Right ventricle myocardium superior (tissue), 1 donor: ENCODE measurements around the gene MAP7D2. TPM values are rescaled to one million over a fixed set of nuclear protein-coding genes. Genes with fewer than 3 reads are reported as not detected.
A peak's percentile ranks its signal among the peaks of the same experiment; 100 is the strongest.

ENCODE experiments used
- ATAC-seq: fragments of 200-7000 bp; cut with Tn5 transposase; one replicate; pipeline ENCODE4 v1.9.1; 2020; ENCODE audit warnings: mild to moderate bottlenecking; ENCODE audit not compliant: poor library complexity
- DNase-seq: peaks from one replicate; pipeline ENCODE4 v3.0.0-alpha.2; 2020
- intact Hi-C: fragments of 100-400 bp; cut with DNase I; formaldehyde crosslinking; loops from one replicate; pipeline ENCODE4 v1.11.2; 2022
- total RNA-seq: library from RNA; stranded (reverse); fragmentation: NEBNext Ultra II Directional; extraction: Animal tissue kit (Norgen Biotek cat#: 25700); gene quantifications from one replicate; pipeline ENCODE4 v1.2.1, GENCODE V29; 2021
- donor health status: DM: no; HTN: yes; CAD: no; lungs with severe emphysema.

Gene MAP7D2
- total RNA-seq, 1 donor from 2014 or later = 0.40 TPM

GRCh38 chrX:20001588-20001987 is 115.1 kb downstream of the MAP7D2 start:
- DNase-seq = no peak
- intact Hi-C loops = no loop called here
- ATAC-seq = no peak

- DNase-seq = no peak
- ATAC-seq = no peak
- intact Hi-C loops = loop anchor here (10.0 kb wide), 1 partner anchor 77 kb away; no protein-coding TSS in a partner anchor
Observed at GRCh38 chrX:19991350-19991718, 125.4 kb downstream of the MAP7D2 start.

- intact Hi-C loops = loop anchor here (10.0 kb wide), 1 partner anchor 76 kb away; no protein-coding TSS in a partner anchor
- ATAC-seq = peak; percentile 99
- peak; percentile 93 for DNase-seq
Observed at GRCh38 chrX:19990556-19991349, 126.0 kb downstream of the MAP7D2 start, which contains the start of gene BCLAF3. Gene BCLAF3 (minus strand): TSS chrX:19991061. CDS start chrX:19970264, 20,797 bp downstream.

- peak; percentile 54 for DNase-seq
- intact Hi-C loops = loop anchor here (10.0 kb wide), 1 partner anchor 75 kb away; no protein-coding TSS in a partner anchor
Observed at GRCh38 chrX:19990151-19990555, 126.6 kb downstream of the MAP7D2 start.

GRCh38 chrX:19987856-19988255 is 128.9 kb downstream of the MAP7D2 start:
- intact Hi-C loops = no loop called here
- no peak for ATAC-seq
- DNase-seq = no peak

More at GRCh38 chrX:19990151-19990555, 126.6 kb downstream of the MAP7D2 start:
- ATAC-seq = peak; percentile 19

- DNase-seq (no peak), ATAC-seq (no peak)
- intact Hi-C loops = no loop called here
Observed at GRCh38 chrX:19986531-19986930, 130.2 kb downstream of the MAP7D2 start.

- intact Hi-C loops = no loop called here
- DNase-seq (no peak), ATAC-seq (no peak)
Observed at GRCh38 chrX:19981947-19982346, 134.8 kb downstream of the MAP7D2 start.

GRCh38 chrX:19975845-19976244 is 140.9 kb downstream of the MAP7D2 start:
- ATAC-seq (no peak), DNase-seq (no peak)
- intact Hi-C loops = no loop called here

GRCh38 chrX:19972984-19973383 is 143.7 kb downstream of the MAP7D2 start:
- intact Hi-C loops = no loop called here
- ATAC-seq = no peak
- DNase-seq = no peak

- DNase-seq (no peak), ATAC-seq (no peak)
- intact Hi-C loops = no loop called here
Observed at GRCh38 chrX:19968276-19968675, 148.4 kb downstream of the MAP7D2 start.

- ATAC-seq = no peak
- intact Hi-C loops = no loop called here
Observed at GRCh38 chrX:19966056-19966455, 150.7 kb downstream of the MAP7D2 start.

GRCh38 chrX:19964017-19964710 is 152.5 kb downstream of the MAP7D2 start:
- intact Hi-C loops = no loop called here
- no peak for DNase-seq
- ATAC-seq = no peak

More at GRCh38 chrX:19966056-19966455, 150.7 kb downstream of the MAP7D2 start:
- DNase-seq = no peak

- DNase-seq = no peak
- intact Hi-C loops = no loop called here
- no peak for ATAC-seq
Observed at GRCh38 chrX:19960913-19961312, 155.8 kb downstream of the MAP7D2 start.

- intact Hi-C loops = no loop called here
- no peak for DNase-seq
- ATAC-seq = peak; percentile 49
Observed at GRCh38 chrX:19958552-19959486, 157.9 kb downstream of the MAP7D2 start.

- DNase-seq (peak; percentile 48), ATAC-seq (peak; percentile 53)
- intact Hi-C loops = no loop called here
Observed at GRCh38 chrX:19956923-19957322, 159.8 kb downstream of the MAP7D2 start.
